Breast epithelium (tissue), 3 donors: ENCODE results near the gene IFTAP.

Experiments used
- POLR2A ChIP-seq: fragments of 450-650 bp; IDR thresholded peaks from one replicate; pipeline ENCODE4 v1.6.1; 2016; ENCODE audit warnings: antibody characterized with exemption, mild to moderate bottlenecking, moderate library complexity
- POLR2AphosphoS5 ChIP-seq, 3 donors: sonication (generic); formaldehyde crosslinking; IDR thresholded peaks; one replicate each; pipeline ENCODE4 v1.6.1; 2017; ENCODE audit warnings: antibody characterized with exemption in 3 of 3

DNA sequence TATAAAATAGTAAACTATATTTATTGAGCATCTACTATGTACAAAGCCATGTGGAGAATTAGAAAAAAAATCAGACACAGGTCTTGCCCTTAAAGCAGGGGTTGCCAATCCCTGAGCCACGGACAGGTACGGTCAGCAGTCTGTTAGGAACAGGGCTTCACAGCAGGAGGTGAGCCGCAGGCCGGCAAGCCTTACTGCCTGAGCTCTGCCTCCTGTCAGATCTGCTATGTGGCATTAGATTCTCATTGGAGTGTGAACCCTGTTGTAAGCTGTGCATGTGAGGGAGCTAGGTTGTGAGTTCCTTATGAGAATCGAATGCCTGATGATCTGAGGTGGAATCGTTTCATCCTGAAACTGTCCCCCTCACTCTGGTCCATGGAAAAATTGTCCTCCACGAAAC lies 5.9 kb downstream of the IFTAP start:
- TF ChIP-seq POLR2A: no peak
- no peak for TF ChIP-seq POLR2AphosphoS5 (IDR thresholded peaks at IDR 0.05)
